CD1c-positive myeloid dendritic cell (primary cell): Measurements from ENCODE around the gene GCN1.

Experiments used
- DNase-seq: peaks from one replicate; pipeline ENCODE4 v3.0.0-alpha.2; 2016; ENCODE audit errors: extremely low spot score

Gene GCN1

GRCh38 chr12:120183211-120183631 lies 11.3 kb downstream of the GCN1 start:
- DNase-seq: no peak

GRCh38 chr12:120181991-120182631 lies 12.4 kb downstream of the GCN1 start:
- no peak for DNase-seq

- DNase-seq: no peak
These were observed 13.5 kb downstream of the GCN1 start for GRCh38 chr12:120180975-120181374.

GRCh38 chr12:120175537-120175936 lies 19.0 kb downstream of the GCN1 start:
- DNase-seq: no peak

- DNase-seq: no peak
These were observed 19.5 kb downstream of the GCN1 start for GRCh38 chr12:120175062-120175461.

GRCh38 chr12:120172053-120172452 lies 22.5 kb downstream of the GCN1 start:
- DNase-seq: no peak

GRCh38 chr12:120170631-120171030 lies 23.9 kb downstream of the GCN1 start:
- DNase-seq: no peak

- no peak for DNase-seq
These were observed 24.6 kb downstream of the GCN1 start for GRCh38 chr12:120169946-120170345.

GRCh38 chr12:120168337-120168736 lies 26.2 kb downstream of the GCN1 start:
- no peak for DNase-seq

GRCh38 chr12:120167529-120168095 lies 26.9 kb downstream of the GCN1 start:
- DNase-seq: no peak

- DNase-seq: no peak
These were observed 30.2 kb downstream of the GCN1 start for GRCh38 chr12:120164293-120164692.

- DNase-seq: no peak
These were observed 31.8 kb downstream of the GCN1 start for GRCh38 chr12:120162763-120163162.

- DNase-seq: no peak
These were observed 32.7 kb downstream of the GCN1 start for GRCh38 chr12:120161852-120162251.

- no peak for DNase-seq
These were observed 34.8 kb downstream of the GCN1 start for GRCh38 chr12:120159509-120160237.

- no peak for DNase-seq
These were observed 36.2 kb downstream of the GCN1 start for GRCh38 chr12:120158351-120158750.

- no peak for DNase-seq
These were observed 36.8 kb downstream of the GCN1 start for GRCh38 chr12:120157678-120158077.

GRCh38 chr12:120156315-120157259 lies 37.9 kb downstream of the GCN1 start:
- no peak for DNase-seq

- DNase-seq: no peak
These were observed 39.4 kb downstream of the GCN1 start for GRCh38 chr12:120155072-120155471.

GRCh38 chr12:120150919-120151525 lies 43.5 kb downstream of the GCN1 start:
- DNase-seq: no peak

GRCh38 chr12:120148011-120148410 lies 46.5 kb downstream of the GCN1 start:
- no peak for DNase-seq

- DNase-seq: no peak
These were observed 49.4 kb downstream of the GCN1 start for GRCh38 chr12:120145164-120145563.

GRCh38 chr12:120144215-120144614 lies 50.3 kb downstream of the GCN1 start:
- DNase-seq: no peak
